ENCODE data around the gene PIK3C3.
A peak's percentile ranks its signal among the peaks of the same experiment; 100 is the strongest.

PIK3C3 gene

DNA sequence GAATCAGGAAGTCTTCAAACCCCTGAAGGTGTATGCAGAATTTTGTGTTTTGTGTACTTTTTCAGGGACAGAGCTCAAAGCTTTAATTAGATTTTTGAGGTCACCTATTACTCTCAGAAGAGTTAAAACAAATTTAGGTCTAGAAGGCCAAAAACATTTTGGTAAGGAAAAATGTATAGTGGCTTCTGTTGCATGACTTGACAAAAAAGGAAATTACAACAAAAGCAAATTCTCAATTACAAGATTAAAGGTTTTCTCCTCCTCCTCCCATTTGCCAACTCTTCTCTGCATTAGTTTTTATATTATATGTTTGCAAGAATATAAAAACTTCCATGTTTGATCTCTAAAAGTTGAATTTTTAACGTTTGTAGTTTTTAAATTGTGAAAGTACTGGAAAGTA lies 4.0 kb downstream of the PIK3C3 start:
- no peak overlapping the region for H3K4me3 ChIP-seq (replicated peaks in 1 of 2; ENCODE audit: low read depth in 2 of 2, low read length in 2 of 2)
- DNase-seq (ENCODE audit: low read depth in 2 of 2) = no peak
- TF ChIP-seq, protein P1, sequence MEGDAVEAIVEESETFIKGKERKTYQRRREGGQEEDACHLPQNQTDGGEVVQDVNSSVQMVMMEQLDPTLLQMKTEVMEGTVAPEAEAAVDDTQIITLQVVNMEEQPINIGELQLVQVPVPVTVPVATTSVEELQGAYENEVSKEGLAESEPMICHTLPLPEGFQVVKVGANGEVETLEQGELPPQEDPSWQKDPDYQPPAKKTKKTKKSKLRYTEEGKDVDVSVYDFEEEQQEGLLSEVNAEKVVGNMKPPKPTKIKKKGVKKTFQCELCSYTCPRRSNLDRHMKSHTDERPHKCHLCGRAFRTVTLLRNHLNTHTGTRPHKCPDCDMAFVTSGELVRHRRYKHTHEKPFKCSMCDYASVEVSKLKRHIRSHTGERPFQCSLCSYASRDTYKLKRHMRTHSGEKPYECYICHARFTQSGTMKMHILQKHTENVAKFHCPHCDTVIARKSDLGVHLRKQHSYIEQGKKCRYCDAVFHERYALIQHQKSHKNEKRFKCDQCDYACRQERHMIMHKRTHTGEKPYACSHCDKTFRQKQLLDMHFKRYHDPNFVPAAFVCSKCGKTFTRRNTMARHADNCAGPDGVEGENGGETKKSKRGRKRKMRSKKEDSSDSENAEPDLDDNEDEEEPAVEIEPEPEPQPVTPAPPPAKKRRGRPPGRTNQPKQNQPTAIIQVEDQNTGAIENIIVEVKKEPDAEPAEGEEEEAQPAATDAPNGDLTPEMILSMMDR (IDR thresholded peaks at IDR 0.05; ENCODE audit: low read depth, low read length) = no peak

DNA sequence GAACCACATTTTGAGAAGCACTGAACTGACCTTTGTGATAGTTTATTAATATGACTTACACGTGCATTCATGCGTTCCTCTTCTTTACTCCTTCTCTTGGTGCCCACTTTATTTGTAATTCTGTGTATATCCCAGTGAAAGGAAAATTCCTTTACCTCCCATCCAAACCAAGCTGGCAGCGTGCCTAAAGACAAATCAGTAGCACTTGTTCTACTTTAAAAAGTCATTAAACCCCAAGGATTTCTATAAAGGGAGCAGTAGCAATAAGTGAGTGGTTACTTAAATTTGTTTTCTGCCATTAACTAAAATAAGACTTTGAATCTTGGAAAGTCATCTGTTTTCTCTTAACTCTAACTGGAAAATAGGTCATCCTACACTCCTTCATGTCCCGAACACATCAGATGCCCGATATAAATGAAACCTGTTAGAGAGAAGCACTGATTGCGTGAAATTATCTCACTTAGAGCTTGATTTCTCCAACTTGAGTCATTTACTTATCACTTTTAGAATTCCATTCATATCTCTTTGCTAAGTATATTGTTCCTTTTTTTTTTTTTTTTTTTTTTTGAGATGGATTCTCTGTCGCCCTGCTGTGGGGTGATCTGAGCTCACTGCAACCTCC lies 10.7 kb downstream of the PIK3C3 start:
- DNase-seq (ENCODE audit: low read depth in 2 of 2) = peak in 1 of 2 donors; percentile 25
- TF ChIP-seq, protein P1 (IDR thresholded peaks at IDR 0.05; ENCODE audit: low read depth, low read length) = no peak
- H3K4me3 ChIP-seq (replicated peaks in 1 of 2; ENCODE audit: low read depth in 2 of 2, low read length in 2 of 2) = no peak overlapping the region

DNA sequence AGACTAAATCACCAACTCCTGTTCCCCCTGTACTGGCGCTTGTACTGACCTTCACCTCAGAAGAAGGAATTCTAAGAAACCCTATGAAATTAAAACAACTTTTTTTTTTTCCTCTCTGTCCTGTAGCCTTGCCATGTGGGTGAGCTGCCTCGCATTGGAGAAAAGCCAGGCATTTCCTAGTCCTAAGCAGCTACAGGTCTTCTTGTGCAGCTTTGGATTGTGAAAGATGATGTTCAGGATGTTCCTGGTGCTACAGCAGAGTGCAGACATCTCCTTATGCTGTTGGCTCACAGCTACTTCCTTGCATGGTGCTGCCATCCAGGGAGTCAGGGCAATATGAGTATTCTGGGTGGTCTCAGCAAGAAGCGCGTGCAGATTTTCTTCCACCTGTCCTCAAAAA lies 11.9 kb downstream of the PIK3C3 start:
- no peak overlapping the region for H3K4me3 ChIP-seq (replicated peaks in 1 of 2; ENCODE audit: low read depth in 2 of 2, low read length in 2 of 2)
- TF ChIP-seq, protein P1 (IDR thresholded peaks at IDR 0.05; ENCODE audit: low read depth, low read length) = no peak
- DNase-seq (ENCODE audit: low read depth in 2 of 2) = peak in 1 of 2 donors; percentile 39

DNA sequence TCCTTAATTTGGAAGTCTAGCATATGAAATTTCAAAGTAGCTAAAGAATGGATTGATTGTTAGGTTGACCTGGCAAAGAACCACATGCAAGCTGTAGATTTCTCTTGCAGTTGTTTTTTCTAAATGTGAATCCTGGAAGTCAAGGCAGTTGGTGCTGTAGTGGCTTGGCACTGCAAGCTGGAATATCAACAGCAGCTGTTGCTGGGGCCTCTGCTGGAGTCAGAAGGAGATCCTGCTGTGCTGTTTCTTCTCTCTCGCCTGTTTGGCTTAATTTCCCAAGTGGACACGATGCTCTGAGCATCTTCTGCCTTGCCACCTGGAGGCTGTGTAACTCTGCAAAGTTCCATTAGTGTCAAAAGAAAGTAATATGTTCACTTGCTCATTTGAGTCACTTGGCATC lies 12.6 kb downstream of the PIK3C3 start:
- TF ChIP-seq, protein P1 (IDR thresholded peaks at IDR 0.05; ENCODE audit: low read depth, low read length) = no peak

DNA sequence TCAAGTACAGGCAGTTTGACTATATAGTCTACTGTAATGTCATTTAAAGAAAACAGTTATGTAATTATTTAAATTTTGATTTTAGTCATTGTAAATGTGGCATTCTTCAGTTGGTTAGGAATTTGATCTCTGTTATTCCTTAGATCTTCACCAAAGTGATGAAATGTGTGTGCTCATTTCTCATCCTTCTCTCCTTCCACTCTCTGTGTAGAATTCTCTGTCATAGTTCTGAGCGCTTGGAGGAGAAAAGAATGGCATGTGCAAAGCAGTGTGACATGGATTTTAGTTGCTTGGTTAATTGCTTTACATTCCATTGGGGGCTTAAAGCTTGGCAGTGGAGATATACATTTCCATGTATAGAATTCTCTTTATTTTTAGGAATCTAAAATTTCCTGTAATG lies 14.8 kb downstream of the PIK3C3 start:
- peak in 1 of 2 donors; percentile 9 for DNase-seq (ENCODE audit: low read depth in 2 of 2)
- H3K4me3 ChIP-seq (replicated peaks in 1 of 2; ENCODE audit: low read depth in 2 of 2, low read length in 2 of 2) = no peak overlapping the region
- TF ChIP-seq, protein P1 (IDR thresholded peaks at IDR 0.05; ENCODE audit: low read depth, low read length) = no peak

More for the DNA sequence above, 12.6 kb downstream of the PIK3C3 start:
- DNase-seq (ENCODE audit: low read depth in 2 of 2) = no peak
- no peak overlapping the region for H3K4me3 ChIP-seq (replicated peaks in 1 of 2; ENCODE audit: low read depth in 2 of 2, low read length in 2 of 2)

DNA sequence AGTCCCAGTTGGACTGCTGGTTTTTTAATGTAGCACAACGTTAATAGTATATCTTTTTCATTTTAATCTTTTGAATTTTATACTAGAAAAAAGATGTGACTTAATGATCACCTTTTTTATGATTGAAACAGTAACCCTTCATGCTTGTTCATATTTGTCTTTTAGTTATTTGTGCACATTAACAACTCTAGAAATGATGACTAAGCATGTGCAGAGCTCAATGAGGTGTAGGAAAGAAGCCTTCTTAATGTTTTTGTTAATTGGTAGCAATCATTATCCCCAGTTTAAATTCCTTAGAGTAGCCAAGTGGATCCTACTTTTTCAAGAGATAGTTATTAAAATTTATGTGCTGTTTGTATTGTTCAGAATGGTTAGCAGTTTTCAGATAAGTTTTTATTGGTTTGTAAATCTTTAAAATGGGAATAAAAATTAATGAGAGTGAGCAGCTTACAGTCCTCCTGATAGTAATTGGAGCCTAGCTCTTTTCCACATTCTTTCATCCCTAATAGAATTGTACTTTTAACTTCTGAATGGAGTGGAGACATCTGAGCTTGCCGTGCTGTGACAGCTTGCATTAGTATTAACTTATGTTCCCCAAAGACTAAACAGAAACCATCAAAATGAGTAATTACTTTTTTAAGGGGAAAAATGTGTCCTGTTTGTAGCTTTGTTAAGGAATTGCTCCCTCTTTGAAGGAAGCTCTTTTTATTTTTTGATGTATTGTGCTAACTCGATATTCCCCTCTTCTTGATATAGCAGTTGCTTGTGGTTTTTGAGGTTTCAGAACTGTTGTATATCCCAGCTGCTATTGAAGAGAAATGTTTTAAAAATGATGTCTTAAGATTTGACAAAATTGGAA lies 17.3 kb downstream of the PIK3C3 start:
- no peak overlapping the region for H3K4me3 ChIP-seq (replicated peaks in 1 of 2; ENCODE audit: low read depth in 2 of 2, low read length in 2 of 2)
- TF ChIP-seq, protein P1 (IDR thresholded peaks at IDR 0.05; ENCODE audit: low read depth, low read length) = no peak
- peak in 1 of 2 donors; percentile 8 for DNase-seq (ENCODE audit: low read depth in 2 of 2)

Data from cardiac fibroblast (primary cell).